Measurements from ENCODE around the gene HEATR5B.

Gene HEATR5B

GRCh38 chr2:37085731-37086147 is 1.6 kb upstream of the HEATR5B start:
- peak overlapping the region; percentile 91 for H3K4me2 ChIP-seq
- H3K4me3 ChIP-seq (IDR thresholded peaks at IDR 0.05; ENCODE audit: insufficient read depth, low read depth, low read length): no peak overlapping the region
- no peaks in the 10 kb centered on the region for H3K27me3 ChIP-seq (ENCODE audit: insufficient read depth, low read depth)
- TF ChIP-seq, protein P1, sequence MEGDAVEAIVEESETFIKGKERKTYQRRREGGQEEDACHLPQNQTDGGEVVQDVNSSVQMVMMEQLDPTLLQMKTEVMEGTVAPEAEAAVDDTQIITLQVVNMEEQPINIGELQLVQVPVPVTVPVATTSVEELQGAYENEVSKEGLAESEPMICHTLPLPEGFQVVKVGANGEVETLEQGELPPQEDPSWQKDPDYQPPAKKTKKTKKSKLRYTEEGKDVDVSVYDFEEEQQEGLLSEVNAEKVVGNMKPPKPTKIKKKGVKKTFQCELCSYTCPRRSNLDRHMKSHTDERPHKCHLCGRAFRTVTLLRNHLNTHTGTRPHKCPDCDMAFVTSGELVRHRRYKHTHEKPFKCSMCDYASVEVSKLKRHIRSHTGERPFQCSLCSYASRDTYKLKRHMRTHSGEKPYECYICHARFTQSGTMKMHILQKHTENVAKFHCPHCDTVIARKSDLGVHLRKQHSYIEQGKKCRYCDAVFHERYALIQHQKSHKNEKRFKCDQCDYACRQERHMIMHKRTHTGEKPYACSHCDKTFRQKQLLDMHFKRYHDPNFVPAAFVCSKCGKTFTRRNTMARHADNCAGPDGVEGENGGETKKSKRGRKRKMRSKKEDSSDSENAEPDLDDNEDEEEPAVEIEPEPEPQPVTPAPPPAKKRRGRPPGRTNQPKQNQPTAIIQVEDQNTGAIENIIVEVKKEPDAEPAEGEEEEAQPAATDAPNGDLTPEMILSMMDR (conservative IDR thresholded peaks at IDR 0.05; ENCODE audit: low read depth, low read length): no peak
- H3K79me2 ChIP-seq (ENCODE audit: insufficient read depth, low read depth): peaks cover 19% of the 10 kb centered on the region; the same call in 1 of the 2 replicates
- no peak overlapping the region for H3K27ac ChIP-seq
- H3K9ac ChIP-seq: no peak overlapping the region
- no peaks in the 10 kb centered on the region for H4K20me1 ChIP-seq (ENCODE audit: insufficient read depth)
- peaks cover 62% of the 10 kb centered on the region for H3K4me1 ChIP-seq (ENCODE audit: low read depth, poor library complexity, severe bottlenecking)
- no peak overlapping the region for H2AFZ ChIP-seq (ENCODE audit: low read depth)
- H3K36me3 ChIP-seq (ENCODE audit: insufficient read depth): no peaks in the 10 kb centered on the region

DNA sequence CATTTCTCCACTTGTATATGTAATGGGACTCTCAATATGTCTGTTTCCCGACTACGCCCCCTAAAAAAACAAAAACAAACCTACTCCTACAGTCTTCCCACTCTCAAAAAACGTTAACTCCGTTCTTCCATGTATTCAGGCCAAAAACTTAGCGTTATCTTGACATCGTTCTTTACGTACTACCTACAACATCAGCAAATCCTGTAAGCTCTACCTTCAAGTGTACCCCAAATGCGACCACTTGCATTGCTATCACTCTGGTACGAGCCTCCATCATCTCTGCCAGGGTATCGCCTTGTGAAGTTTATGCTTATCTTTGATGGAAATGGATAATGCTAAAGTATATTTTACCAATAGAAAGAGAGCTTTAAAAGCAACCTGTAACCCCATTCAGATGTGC is 625 bp upstream of the HEATR5B start:
- peak overlapping the region; percentile 89 for H2AFZ ChIP-seq (ENCODE audit: low read depth)
- peaks cover 53% of the 10 kb centered on the region for H3K4me1 ChIP-seq (ENCODE audit: low read depth, poor library complexity, severe bottlenecking)
- peak overlapping the region; percentile 91 for H3K4me3 ChIP-seq (IDR thresholded peaks at IDR 0.05; ENCODE audit: insufficient read depth, low read depth, low read length)
- H3K27ac ChIP-seq: no peak overlapping the region
- H3K4me2 ChIP-seq: peak overlapping the region; percentile 91
- H3K27me3 ChIP-seq (ENCODE audit: insufficient read depth, low read depth): no peaks in the 10 kb centered on the region
- H3K9ac ChIP-seq: peak overlapping the region; percentile 43; the same call in 1 of the 2 replicates
- no peaks in the 10 kb centered on the region for H4K20me1 ChIP-seq (ENCODE audit: insufficient read depth)
- H3K36me3 ChIP-seq (ENCODE audit: insufficient read depth): no peaks in the 10 kb centered on the region
- TF ChIP-seq, protein P1 (conservative IDR thresholded peaks at IDR 0.05; ENCODE audit: low read depth, low read length): no peak
- peaks cover 19% of the 10 kb centered on the region; the same call in 1 of the 2 replicates for H3K79me2 ChIP-seq (ENCODE audit: insufficient read depth, low read depth)

DNA sequence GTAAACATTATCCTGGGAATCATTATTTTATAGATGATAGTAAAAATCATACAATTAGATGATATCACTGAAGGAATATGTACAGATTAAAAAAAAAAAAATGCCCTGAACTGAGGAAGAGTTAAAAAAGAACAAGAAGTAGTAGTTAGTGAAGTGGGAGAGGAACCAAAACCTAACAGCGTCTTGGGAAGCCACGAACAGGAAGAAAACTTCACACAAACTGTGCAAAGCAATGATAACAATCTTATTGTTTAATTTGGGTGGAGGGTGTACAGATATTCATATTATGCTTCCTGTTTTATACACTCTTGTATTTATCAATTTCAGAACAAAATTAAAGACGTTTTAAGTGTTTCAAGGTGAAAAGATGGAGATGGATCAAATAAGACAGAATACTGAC is 3.5 kb downstream of the HEATR5B start:
- Histone ChIP-seq H3K4me3 (IDR thresholded peaks at IDR 0.05; ENCODE audit: insufficient read depth, low read depth, low read length) (no peak overlapping the region), H3K27me3 (ENCODE audit: insufficient read depth, low read depth) (no peaks in the 10 kb centered on the region), H3K27ac (no peak overlapping the region), H3K79me2 (ENCODE audit: insufficient read depth, low read depth) (peaks cover 10% of the 10 kb centered on the region; the same call in 1 of the 2 replicates), H3K4me2 (no peak overlapping the region), H3K9ac (no peak overlapping the region), H2AFZ (ENCODE audit: low read depth) (no peak overlapping the region), H3K4me1 (ENCODE audit: low read depth, poor library complexity, severe bottlenecking) (peaks cover 27% of the 10 kb centered on the region), H3K36me3 (ENCODE audit: insufficient read depth) (peaks cover 5% of the 10 kb centered on the region; the same call in 1 of the 2 replicates), H4K20me1 (ENCODE audit: insufficient read depth) (no peaks in the 10 kb centered on the region)
- TF ChIP-seq, protein P1 (conservative IDR thresholded peaks at IDR 0.05; ENCODE audit: low read depth, low read length): no peak

DNA sequence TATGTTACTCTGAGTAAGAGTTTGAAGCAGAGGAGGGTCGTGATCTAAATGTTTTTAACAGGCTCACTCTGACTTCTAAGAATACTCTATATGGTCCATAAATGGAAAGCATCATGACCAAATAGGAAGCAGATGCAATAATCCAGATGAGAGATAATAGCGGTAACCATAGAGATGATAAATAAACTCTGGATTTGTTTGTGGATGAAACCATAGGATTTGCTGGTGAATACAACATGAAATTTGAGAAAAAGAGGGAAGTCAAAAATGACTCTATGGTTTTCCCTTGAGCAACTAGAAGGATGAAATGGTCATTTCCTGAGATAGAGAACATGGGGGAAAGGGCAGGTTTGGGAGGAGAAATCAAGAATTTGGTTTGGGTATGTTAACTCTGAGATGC is 3.9 kb downstream of the HEATR5B start:
- Histone ChIP-seq H3K27ac (no peak overlapping the region), H3K4me1 (ENCODE audit: low read depth, poor library complexity, severe bottlenecking) (peaks cover 22% of the 10 kb centered on the region), H3K4me2 (no peak overlapping the region), H3K79me2 (ENCODE audit: insufficient read depth, low read depth) (peaks cover 6% of the 10 kb centered on the region; the same call in 1 of the 2 replicates), H3K36me3 (ENCODE audit: insufficient read depth) (peaks cover 5% of the 10 kb centered on the region; the same call in 1 of the 2 replicates), H3K27me3 (ENCODE audit: insufficient read depth, low read depth) (no peaks in the 10 kb centered on the region), H3K4me3 (IDR thresholded peaks at IDR 0.05; ENCODE audit: insufficient read depth, low read depth, low read length) (no peak overlapping the region), H4K20me1 (ENCODE audit: insufficient read depth) (no peaks in the 10 kb centered on the region), H2AFZ (ENCODE audit: low read depth) (no peak overlapping the region), H3K9ac (no peak overlapping the region)
- TF ChIP-seq, protein P1 (conservative IDR thresholded peaks at IDR 0.05; ENCODE audit: low read depth, low read length): no peak
